ENCODE data around the gene MCF2L.
"Not testable (repeated sequence)": the region's sequence is repeated elsewhere in the genome, so short reads cannot be mapped to it uniquely, and the experiment has no call there.

MCF2L gene

GRCh38 chr13:113072376-113072775 is 103.4 kb downstream of the MCF2L start:
- DNase-seq = no peak

DNA sequence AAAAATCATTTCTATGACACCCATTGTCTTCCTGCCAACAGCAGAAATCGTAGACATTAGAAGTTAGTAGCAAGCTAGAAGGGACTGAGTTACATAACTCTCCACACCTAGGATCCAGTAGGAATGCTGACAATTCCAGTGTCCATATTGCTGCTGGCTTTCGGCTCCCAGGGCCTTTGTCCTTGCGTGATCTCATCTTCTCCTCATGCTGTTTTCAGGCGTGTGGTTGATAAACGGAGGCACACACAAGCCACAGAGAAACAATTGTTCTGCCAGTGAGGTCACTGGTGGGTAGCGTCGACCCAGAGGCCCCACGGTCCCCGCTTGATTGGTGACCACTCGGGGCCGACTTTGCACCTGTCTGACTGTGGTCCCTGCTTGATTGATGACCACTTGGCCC is 104.9 kb downstream of the MCF2L start:
- DNase-seq = no peak

DNA sequence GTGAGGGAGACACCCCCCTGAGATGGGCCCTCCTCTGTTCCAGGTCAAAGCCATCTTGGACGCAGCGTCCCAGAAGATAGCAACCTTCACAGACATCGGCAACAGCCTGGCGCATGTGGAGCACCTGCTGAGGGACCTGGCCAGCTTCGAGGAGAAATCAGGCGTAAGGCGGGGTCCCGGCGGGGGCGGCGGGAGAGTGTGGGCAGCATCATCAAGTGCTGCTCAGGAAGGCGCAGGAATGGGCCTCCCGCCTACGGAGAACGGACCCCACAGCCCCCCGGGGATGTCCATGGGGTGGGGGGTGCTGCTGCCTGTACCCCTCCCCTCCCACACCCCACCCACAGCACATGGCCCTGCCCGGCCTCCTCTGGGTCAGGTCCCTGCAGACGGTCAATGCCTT is 105.4 kb downstream of the MCF2L start:
- DNase-seq = no peak

- DNase-seq = no peak
These were observed 105.9 kb downstream of the MCF2L start for GRCh38 chr13:113074876-113075275.

DNA sequence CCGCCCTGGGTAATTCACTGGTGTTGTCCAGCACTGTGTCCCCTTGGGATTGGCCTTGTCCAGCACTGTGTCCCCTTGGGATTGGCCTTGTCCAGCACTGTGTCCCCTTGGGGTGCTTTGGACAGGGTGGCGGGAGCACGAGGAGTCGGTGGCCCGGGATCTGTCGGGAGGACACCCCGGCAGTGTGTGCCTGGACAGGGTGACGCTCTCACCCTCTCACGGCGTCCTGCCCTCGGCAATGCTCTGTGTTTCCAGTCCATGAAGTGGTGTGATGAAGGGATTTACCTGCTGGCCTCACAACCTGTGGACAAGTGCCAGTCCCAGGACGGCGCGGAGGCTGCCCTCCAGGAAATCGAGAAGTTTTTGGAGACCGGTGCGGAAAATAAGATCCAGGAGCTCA is 106.7 kb downstream of the MCF2L start:
- no peak for DNase-seq

GRCh38 chr13:113076681-113077401 is 107.8 kb downstream of the MCF2L start:
- DNase-seq = no peak

DNA sequence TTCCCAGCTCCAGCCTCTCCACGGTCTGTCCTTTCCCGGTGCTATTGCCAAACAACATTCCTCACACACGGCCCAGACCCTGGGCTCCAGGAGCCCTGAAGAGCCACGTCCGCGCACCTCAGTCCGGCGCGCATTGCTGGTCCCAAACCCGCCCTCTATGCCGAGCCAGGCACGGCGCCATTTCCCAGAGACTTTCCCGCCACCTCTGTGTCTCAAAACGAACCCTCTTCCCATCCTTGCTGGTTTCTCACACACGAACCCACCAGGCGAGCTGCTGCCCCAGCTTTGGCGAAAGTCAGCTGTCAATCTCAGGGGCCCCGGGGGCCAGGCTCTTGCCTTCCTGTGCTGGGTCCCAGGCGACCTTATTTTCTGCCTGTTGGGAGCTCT is 108.5 kb downstream of the MCF2L start:
- DNase-seq = no peak

GRCh38 chr13:113077953-113078901 is 109.2 kb downstream of the MCF2L start:
- DNase-seq = no peak

DNA sequence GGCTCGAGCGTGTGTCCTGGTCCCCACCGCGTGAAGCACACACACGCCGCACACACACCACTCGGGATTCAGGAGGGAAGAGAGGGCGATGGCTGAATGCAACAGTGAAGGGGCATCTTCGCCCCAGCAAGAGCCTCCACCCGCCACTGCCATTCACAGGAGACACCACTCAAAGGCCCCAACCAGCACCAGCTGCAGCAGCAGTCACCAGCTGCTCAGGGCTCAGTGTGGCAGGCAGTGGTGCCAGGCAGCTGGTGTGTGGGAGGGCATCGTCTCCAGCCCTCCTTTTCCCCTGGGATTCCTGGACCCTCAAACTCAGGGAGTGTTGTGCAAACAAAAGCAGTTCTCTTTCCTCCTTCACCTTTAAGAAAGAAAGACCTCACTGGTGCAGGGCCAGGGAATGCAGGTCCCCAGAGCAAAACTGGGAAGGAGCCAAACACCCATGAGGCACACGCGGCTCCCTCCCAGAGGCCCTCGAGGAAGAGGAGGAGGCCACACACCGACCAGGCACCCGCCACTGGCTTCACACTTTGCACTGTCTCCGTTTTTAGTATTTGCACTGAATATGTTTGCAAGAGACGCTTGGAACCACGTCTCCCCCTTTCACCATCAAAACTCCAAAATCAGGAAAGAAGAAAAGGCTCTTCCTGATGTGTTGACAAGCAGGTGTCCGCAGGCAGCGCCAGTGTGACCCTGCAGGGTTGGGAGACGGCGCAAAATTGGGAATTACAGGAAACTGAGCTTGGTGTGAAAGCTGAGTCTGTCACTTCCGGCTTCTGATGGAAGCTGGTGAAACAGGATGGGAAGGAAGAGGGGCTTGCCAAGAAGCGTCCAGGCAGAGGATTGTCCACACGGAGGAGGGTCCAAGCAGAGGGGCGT is 110.1 kb downstream of the MCF2L start:
- no peak for DNase-seq

DNA sequence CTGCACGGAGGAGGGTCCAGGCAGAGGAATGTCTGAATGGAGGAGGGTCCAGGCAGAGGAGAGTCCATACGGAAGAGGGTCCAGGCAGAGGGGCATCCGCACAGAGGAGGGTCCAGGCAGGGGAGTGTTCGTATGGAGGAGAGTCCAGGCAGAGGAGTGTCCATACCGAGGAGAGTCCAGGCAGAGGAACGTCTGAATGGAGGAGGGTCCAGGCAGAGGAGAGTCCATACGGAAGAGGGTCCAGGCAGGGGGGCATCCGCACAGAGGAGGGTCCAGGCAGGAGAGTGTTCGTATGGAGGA is 110.7 kb downstream of the MCF2L start:
- not testable (repeated sequence) for DNase-seq

GRCh38 chr13:113080361-113080831 is 111.4 kb downstream of the MCF2L start:
- no peak for DNase-seq

DNA sequence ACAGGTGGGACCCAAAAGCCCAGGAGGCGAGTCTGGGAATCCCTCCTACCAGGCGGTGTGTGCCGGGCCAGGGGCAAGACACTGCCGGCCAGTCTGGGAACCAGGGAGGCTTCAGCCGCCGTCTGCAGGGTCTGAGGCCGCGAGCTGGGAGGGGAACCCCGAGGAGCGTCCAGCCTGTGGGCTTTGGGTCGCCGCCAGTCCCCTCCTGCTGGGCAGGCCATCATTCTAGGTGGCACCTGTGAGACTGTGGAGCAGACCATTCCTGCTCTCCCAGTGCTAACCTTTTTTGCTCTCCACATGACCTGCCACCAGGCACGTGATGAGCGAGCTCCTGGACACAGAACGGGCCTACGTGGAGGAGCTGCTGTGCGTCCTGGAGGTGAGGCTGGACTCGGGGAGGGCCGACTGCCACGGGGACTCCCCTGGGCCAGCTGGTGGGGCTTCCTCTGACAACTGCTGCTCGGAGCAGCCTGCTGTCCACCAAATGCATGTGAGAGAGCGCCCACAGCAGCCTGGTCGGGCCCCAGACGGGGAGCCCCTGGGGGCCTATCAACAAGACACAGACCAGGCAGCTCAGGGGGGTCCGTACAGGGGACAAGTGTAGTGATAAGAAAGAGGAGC is 112.0 kb downstream of the MCF2L start:
- DNase-seq = no peak

DNA sequence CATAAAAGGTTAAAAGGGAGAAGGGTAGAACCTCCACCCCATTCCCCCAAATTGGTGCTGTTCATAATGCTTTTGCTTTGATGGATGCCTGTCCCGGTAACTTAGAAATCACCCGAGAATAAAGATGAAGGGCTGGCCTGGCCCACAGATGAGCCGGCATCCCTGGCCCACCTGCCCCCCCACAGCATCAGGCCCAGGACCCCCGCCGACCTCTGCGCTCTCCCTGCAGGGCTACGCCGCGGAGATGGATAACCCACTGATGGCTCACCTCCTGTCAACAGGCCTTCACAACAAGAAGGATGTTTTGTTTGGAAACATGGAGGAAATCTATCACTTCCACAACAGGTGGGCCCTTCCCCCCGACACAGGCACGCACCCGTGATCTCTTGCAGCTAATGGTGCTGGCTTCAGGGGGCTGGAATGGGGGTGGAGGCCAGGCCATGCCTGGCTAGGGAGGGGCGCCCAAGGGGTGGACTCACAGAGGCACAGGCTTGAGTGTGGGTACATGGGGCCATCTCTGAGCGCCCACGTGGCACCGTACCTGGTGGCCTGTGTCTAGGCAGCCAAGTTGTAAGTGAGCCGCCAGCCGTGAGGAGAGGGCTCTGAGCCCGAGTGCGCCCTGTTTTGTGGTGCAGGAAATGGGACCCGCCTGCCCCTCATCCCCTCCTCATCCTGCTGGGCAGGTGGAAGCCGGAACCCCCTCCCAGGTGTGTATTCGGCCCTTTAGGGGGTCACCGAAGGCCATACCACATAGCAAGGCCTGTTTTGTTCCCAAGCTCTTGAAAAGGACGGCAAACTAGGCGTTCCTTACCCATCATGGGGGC is 113.4 kb downstream of the MCF2L start:
- no peak for DNase-seq

GRCh38 chr13:113083022-113083373 is 114.0 kb downstream of the MCF2L start:
- DNase-seq = no peak

- no peak for DNase-seq
These were observed 114.5 kb downstream of the MCF2L start for GRCh38 chr13:113083402-113084061.

DNA sequence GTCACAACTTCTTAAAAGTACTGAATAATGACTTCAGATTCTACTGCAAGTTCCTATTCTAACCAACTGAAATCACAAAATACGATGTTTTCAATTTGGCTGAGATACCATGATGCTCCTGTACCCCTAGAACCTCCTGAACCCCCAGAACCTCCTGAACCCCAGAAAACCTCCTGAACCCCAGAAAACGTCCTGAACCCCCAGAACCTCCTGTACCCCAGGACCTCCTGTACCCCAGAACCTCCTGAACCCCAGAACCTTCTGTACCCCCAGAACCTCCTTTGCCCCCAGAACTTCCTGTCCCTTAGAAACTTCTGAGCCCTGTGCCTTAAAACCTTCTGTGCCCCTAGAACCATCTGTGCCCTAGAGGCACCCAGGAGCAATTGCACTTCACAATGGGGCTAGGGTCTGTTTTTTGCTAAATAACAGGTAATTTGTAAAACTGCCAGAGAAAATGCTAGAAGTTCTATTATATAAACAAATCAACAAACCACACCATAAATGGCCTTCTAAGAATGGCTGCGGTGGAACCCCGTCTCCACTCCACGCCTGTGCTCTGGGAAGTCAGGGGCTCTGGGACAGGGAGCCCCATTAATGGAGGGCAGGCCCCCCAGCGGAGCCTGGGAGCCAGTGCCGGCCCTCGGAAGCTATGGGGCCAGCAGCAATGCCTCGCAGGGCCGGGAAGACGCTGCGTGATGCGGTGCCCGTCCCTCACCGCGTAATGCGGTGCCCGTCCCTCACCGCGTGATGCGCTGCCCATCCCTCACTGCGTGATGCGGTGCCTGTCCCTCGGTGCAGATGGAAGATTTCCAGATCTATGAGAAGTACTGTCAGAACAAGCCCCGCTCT is 115.3 kb downstream of the MCF2L start:
- DNase-seq = no peak

DNA sequence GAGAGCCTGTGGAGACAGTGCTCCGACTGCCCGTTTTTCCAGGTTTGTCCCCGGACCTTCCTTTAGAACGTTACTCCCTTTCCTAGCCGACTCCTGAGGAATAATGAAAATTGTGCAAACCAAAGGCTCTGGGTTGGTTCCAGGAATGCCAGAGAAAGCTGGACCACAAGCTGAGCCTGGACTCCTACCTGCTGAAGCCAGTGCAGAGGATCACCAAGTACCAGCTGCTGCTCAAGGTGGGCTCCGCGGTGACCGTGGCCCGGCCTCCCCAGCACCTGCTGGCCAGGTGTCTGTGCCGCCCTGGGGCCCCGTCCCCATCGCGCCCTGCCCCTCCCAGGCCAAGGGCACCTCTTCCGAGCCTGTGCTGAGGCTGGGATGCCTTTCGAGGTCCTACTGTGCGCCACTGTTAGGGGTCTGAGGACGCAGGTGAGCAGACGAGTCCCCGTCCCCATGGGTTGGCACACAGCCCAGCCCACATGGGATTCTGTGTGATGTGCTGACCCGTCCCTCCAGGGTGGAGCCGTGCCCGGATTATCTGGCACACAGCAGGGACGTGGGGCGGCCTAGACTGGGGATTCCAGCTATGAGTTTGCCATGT is 116.0 kb downstream of the MCF2L start:
- DNase-seq = no peak

DNA sequence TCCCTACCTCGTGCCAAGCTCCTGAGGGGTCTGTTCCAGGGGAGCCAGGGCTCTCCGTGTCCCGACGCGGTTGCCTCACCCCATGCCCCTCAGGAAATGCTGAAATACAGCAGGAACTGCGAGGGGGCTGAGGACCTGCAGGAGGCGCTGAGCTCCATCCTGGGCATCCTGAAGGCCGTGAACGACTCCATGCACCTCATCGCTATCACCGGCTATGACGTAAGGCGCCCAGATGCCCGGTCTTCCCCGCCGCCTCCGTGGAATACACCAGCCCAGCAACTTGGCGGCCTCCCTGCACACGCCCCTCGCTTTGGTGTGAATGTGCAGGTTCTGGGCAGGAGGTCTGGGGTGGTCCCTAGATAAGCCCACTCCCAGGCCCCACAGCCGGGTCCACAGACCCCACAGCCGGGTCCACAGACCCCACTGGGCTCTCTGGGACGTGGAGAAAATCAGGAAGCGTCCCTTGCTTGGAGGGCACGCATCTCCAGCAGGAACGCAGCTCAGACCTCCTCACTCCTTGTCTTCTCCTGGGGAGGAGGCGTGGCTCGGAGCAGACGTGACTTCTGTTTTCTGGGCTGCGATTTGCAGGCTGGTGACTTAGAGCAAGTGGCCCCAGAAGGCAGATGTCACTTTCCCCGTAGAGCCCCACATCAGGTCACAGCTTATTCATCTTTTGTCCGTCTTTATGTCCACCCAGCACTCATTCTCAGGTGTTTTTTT is 117.2 kb downstream of the MCF2L start:
- no peak for DNase-seq

Measured in CD4-positive, alpha-beta T cell treated with Interleukin-6 for 4 hours (primary cell).